RWPE2 (cell line): ENCODE measurements around the gene MLLT6.

Experiments
- ATAC-seq: fragments of 200-7000 bp; cut with Tn5 transposase; 3 replicates; pipeline ENCODE4 v1.9.1; 2021; ENCODE audit warnings: low read depth
- DNase-seq: peaks from one replicate; pipeline ENCODE4 v3.0.0-alpha.2; 2020; ENCODE audit warnings: low spot score
- H3K27ac ChIP-seq: fragments of 450-650 bp; 2 replicates; pipeline ENCODE4 v1.5.1; 2017; ENCODE audit warnings: mild to moderate bottlenecking; ENCODE audit not compliant: poor library complexity, severe bottlenecking
- H3K27me3 ChIP-seq: fragments of 250-450 bp; sonication (Bioruptor Pico); 2 replicates; pipeline ENCODE4 v1.5.1; 2021; ENCODE audit warnings: mild to moderate bottlenecking, moderate library complexity; ENCODE audit not compliant: insufficient read depth, poor library complexity, severe bottlenecking
- H3K36me3 ChIP-seq: fragments of 250-450 bp; sonication (Bioruptor Pico); 2 replicates; pipeline ENCODE4 v1.5.1; 2020; ENCODE audit warnings: low read depth, mild to moderate bottlenecking, moderate library complexity
- H3K4me1 ChIP-seq: fragments of 250-450 bp; sonication (Bioruptor Pico); 2 replicates; pipeline ENCODE4 v1.5.1; 2021; ENCODE audit warnings: mild to moderate bottlenecking, moderate library complexity; ENCODE audit not compliant: insufficient read depth, poor library complexity, severe bottlenecking
- H3K4me3 ChIP-seq: fragments of 250-450 bp; sonication (Bioruptor Pico); 2 replicates; pipeline ENCODE4 v1.5.1; 2021; ENCODE audit warnings: mild to moderate bottlenecking, moderate library complexity; ENCODE audit not compliant: severe bottlenecking
- H3K9me3 ChIP-seq: fragments of 250-450 bp; sonication (Bioruptor Pico); 2 replicates; pipeline ENCODE4 v1.5.1; 2021; ENCODE audit warnings: mild to moderate bottlenecking, moderate library complexity; ENCODE audit not compliant: severe bottlenecking
- TF ChIP-seq, protein P1 (sequence below): fragments of 450-650 bp; IDR thresholded peaks from one replicate; pipeline ENCODE4 v1.5.1; 2017; ENCODE audit warnings: mild to moderate bottlenecking, moderate library complexity; ENCODE audit not compliant: poor library complexity, severe bottlenecking

MLLT6 gene

DNA sequence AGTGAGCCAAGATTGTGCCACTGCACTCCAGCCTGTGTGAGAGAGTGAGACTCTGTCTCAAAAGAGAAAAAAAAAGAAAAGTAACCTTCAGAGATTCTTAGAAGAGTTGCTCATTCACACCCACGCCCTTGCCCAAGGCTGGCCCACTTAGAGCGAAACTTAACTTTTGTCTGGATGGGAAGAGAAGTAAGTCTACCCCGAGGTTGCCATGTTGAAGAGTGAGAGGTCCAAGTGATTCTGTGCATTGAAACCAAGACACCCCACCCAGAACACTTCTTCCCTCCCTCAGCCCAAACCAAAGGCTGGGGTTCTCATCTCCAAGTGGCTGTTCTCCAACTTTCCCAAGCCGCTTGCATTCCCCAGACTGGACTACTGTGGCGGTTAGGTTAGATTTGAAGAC, 22.7 kb downstream of the MLLT6 start:
- DNase-seq: no peak
- H3K36me3 ChIP-seq: peaks cover 18% of the 10 kb centered on the region
- H3K27ac ChIP-seq: no peak overlapping the region
- H3K9me3 ChIP-seq: no peaks in the 10 kb centered on the region
- ATAC-seq: no peak
- H3K4me3 ChIP-seq: no peak overlapping the region
- no peaks in the 10 kb centered on the region for H3K4me1 ChIP-seq
- TF ChIP-seq, protein P1, sequence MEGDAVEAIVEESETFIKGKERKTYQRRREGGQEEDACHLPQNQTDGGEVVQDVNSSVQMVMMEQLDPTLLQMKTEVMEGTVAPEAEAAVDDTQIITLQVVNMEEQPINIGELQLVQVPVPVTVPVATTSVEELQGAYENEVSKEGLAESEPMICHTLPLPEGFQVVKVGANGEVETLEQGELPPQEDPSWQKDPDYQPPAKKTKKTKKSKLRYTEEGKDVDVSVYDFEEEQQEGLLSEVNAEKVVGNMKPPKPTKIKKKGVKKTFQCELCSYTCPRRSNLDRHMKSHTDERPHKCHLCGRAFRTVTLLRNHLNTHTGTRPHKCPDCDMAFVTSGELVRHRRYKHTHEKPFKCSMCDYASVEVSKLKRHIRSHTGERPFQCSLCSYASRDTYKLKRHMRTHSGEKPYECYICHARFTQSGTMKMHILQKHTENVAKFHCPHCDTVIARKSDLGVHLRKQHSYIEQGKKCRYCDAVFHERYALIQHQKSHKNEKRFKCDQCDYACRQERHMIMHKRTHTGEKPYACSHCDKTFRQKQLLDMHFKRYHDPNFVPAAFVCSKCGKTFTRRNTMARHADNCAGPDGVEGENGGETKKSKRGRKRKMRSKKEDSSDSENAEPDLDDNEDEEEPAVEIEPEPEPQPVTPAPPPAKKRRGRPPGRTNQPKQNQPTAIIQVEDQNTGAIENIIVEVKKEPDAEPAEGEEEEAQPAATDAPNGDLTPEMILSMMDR: no peak
- no peaks in the 10 kb centered on the region for H3K27me3 ChIP-seq

DNA sequence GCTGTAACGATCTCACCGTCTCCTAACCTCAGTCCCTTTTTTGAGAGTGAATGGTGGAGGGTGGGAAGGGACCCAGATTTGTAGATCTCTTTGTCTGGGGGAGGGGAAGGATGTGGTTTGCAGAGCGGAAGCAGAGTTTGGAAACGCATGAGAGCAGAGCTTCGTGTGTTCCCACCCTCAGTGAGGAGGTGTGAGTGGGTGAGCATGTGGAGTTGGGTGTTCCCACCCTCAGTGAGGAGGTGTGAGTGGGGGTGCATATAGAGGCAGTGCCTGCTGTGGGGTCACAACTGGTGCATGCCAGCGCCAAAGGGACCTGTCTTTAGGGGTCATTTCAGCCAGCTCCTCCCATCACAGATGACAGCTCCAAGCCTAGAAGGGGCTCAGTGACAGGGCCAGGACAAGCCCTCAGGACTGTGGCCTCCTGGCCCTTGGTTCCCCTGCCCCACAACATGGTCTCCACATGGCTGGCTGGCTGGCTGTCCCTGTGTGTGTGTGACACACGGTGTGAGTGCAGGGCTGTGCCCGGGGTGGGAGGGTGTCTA, 23.3 kb downstream of the MLLT6 start:
- no peak overlapping the region for H3K4me3 ChIP-seq
- no peaks in the 10 kb centered on the region for H3K27me3 ChIP-seq
- H3K9me3 ChIP-seq: no peaks in the 10 kb centered on the region
- no peaks in the 10 kb centered on the region for H3K4me1 ChIP-seq
- TF ChIP-seq, protein P1: no peak
- peaks cover 24% of the 10 kb centered on the region for H3K36me3 ChIP-seq
- DNase-seq (no peak), ATAC-seq (no peak)
- no peak overlapping the region for H3K27ac ChIP-seq

- no peaks in the 10 kb centered on the region for H3K4me1 ChIP-seq
- H3K27ac ChIP-seq: peak overlapping the region; percentile 80
- H3K27me3 ChIP-seq: no peaks in the 10 kb centered on the region
- H3K36me3 ChIP-seq: peaks cover 35% of the 10 kb centered on the region
- peak overlapping the region; percentile 65 for H3K4me3 ChIP-seq
- H3K9me3 ChIP-seq: no peaks in the 10 kb centered on the region
- DNase-seq (no peak), ATAC-seq (no peak)
- TF ChIP-seq, protein P1: no peak
These were observed 24.4 kb downstream of the MLLT6 start for GRCh38 chr17:38729368-38729885.

- ATAC-seq: peak; percentile 77
- Histone ChIP-seq H3K4me3 (peak within 1 kb of the TSS; percentile 65), H3K36me3 (peaks cover 37% of the 10 kb centered on the region), H3K4me1 (no peaks in the 10 kb centered on the region), H3K27me3 (no peaks in the 10 kb centered on the region), H3K9me3 (no peaks in the 10 kb centered on the region), H3K27ac (peak within 1 kb of the TSS; percentile 80)
- DNase-seq: no peak
- TF ChIP-seq, protein P1: peak; percentile 91
These were observed 24.9 kb downstream of the MLLT6 start, which contains the start of gene CISD3 for GRCh38 chr17:38729886-38730525. Gene CISD3 (plus strand): TSS chr17:38730341. CDS start chr17:38730359, 18 bp downstream.
